Sciatic nerve (tissue), 2 donors: ENCODE results near the gene ASCC2. TPM values are rescaled to one million over a fixed set of nuclear protein-coding genes. Genes with fewer than 3 reads are reported as not detected.

Source experiments
- ATAC-seq: fragments of 200-7000 bp; cut with Tn5 transposase; one replicate; pipeline ENCODE4 v1.9.1; 2020; ENCODE audit warnings: mild to moderate bottlenecking, moderate library complexity
- DNase-seq: peaks from one replicate; pipeline ENCODE4 v3.0.0-alpha.2; 2020; ENCODE audit warnings: low spot score
- intact Hi-C: fragments of 100-400 bp; cut with DNase I; formaldehyde crosslinking; loops from one replicate; pipeline ENCODE4 v1.14.2; 2022
- total RNA-seq: library from RNA; stranded (reverse); fragmentation: NEBNext Ultra II Directional; extraction: Animal tissue kit (Norgen Biotek cat#: 25700); gene quantifications from one replicate; pipeline ENCODE4 v1.2.1, GENCODE V29; 2021
- donor health status: DM: no; HTN: no; CAD: no.
- donor health status: DM: no; HTN: no; CAD: no.

Gene ASCC2
- total RNA-seq, 1 donor from 2014 or later, result 47.1 TPM

DNA sequence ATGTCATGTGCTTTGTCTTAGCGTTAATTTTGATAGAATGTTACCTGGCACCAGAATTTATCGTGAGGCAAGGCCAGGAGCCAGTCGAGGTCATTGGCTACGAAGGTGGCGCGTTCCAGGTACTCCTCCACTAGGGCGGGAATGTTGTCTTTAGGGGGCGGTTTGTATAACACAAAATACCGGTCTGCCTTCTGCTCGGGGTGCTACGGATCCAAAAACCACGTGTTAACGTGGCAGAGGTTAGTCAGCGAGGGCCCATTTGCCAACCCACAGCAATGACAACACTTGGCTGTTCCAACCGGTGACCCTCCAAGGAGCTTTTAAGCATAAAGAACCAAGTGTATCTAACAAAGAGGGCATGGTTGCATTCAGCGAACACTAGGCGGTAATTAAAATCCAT is 12.5 kb downstream of the ASCC2 start:
- ATAC-seq, result no peak
- intact Hi-C loops, result no loop called here
- no peak for DNase-seq

GRCh38 chr22:29824677-29825076 is 13.4 kb downstream of the ASCC2 start:
- intact Hi-C loops, result no loop called here
- no peak for DNase-seq
- peak; percentile 56 for ATAC-seq

DNA sequence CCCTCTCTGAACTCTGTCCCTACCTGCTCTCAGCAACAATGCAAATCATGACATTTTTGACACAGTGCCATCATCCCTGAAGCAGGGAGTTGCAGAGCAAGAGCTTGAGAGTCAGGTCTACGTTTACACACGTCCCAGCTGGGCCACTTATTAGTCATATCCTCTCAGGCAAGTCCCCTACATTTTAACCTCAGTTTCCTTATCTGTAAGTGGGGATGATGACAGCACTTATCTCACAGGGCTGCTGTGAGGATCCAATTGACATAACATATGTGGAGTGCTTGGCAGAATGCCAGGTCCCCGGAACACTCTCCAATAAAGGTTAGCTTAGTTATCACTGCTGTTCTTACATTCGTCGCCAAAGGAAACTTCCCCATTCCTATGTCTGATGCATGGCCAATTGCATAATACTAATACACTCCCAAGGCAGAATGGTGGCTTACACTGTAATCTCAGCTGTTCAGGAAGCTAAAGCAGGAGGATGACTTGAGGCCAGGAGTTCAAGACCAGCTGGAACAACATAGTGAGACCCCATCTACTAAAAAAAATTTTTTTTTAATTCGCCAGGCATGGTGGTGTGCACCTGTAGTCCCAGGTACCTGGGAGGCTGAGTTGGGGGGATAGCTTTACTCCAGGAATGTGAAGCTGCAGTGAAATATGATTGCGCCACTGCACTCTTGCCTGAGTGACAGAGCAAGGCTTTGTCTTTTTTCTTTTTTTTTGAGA is 16.6 kb downstream of the ASCC2 start:
- intact Hi-C loops, result no loop called here
- DNase-seq (peak; percentile 77), ATAC-seq (peak; percentile 74)

DNA sequence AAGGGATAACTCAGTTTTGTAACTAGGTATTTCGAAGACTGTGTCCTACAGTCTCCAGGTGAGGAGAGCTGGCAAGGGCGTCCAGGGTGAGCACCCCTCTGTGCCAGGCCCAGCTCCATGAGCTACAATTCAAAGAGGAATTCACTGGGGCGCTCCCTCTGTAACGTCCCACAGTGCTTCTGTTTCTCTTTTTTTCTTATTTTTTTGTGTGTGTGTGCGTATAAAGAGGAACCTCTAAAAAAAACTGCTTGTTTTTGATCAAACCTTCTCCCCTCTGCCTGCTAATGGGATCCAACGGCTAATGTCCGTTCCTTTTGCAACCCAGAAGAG is 17.1 kb downstream of the ASCC2 start:
- ATAC-seq (peak; percentile 47), DNase-seq (no peak)
- intact Hi-C loops, result no loop called here

- DNase-seq, result no peak
- no peak for ATAC-seq
- intact Hi-C loops, result no loop called here
Observed at GRCh38 chr22:29819501-29819900, 18.6 kb downstream of the ASCC2 start.

GRCh38 chr22:29817724-29818123 is 20.4 kb downstream of the ASCC2 start:
- ATAC-seq (no peak), DNase-seq (no peak)
- intact Hi-C loops, result no loop called here

DNA sequence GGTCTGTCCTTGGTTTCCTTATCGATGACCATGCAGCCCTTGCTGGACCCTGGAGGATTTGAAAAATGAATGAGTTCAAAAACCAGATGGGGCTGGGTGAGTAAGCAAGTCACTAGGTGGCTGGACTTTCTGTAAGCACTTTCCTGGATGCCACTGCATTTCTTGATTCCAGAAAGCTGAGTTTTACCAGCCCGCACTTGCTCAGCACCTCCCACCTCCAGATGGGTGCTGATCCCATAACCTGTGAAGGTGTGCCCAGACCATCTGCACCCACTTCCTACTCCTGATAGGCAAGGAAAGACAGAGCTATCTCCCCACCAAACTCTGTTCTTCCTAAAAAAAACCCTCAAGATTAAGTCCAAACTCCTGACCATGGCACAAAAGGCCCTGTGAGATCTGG is 21.1 kb downstream of the ASCC2 start:
- ATAC-seq (no peak), DNase-seq (no peak)
- intact Hi-C loops, result no loop called here

DNA sequence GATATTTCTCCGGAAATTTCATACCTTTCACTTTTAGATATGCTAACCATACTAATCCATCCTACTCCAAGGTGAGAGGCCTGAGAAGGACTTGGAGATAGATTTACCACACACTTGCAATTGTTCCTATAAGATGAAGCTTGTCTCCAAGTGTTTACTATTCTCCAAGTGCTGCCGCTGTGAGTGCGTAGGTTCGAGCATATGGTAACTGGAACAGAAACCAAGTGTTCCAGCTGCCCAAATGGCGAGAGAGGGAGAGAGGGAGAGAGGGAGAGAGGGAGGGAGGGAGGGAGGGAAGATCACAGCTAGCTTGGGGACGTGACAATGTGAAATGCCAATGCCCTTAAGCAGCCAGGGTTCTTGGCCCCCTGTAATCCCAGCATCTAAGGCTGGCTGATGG is 21.5 kb downstream of the ASCC2 start:
- intact Hi-C loops, result no loop called here
- ATAC-seq, result no peak
- DNase-seq, result no peak

- ATAC-seq (peak; percentile 69), DNase-seq (no peak)
- intact Hi-C loops, result no loop called here
Observed at GRCh38 chr22:29816128-29816527, 21.9 kb downstream of the ASCC2 start.

- intact Hi-C loops, result no loop called here
- DNase-seq (no peak), ATAC-seq (peak; percentile 44)
Observed at GRCh38 chr22:29815580-29815979, 22.5 kb downstream of the ASCC2 start.

- intact Hi-C loops, result no loop called here
- no peak for ATAC-seq
- no peak for DNase-seq
Observed at GRCh38 chr22:29814003-29814402, 24.1 kb downstream of the ASCC2 start.

GRCh38 chr22:29813563-29813962 is 24.5 kb downstream of the ASCC2 start:
- DNase-seq (no peak), ATAC-seq (no peak)
- intact Hi-C loops, result no loop called here

DNA sequence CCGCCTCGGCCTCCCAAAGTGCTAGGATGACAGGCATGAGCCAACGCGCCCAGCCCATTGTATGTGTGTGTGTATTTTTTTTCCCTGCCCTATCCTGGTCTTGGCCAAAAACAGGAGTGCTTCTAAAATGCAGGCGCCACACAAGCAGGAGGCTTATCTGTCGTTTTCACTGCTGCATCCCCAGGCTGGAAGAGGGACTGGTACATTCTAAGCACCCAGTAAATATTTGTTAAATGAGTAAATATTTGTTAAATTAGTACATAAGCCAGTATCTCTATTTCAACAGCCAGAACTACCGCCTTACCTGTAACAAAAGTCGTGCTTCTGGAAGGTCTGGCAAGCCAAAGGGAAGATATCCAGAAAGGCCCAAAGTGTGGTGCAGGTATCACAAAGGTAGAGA is 24.9 kb downstream of the ASCC2 start:
- no peak for DNase-seq
- intact Hi-C loops, result no loop called here
- ATAC-seq, result no peak

- ATAC-seq (peak; percentile 41), DNase-seq (no peak)
- intact Hi-C loops, result loop anchor here (2.0 kb wide), 1 partner anchor 47 kb away; no protein-coding TSS in a partner anchor
Observed at GRCh38 chr22:29811377-29811776, 26.7 kb downstream of the ASCC2 start.

DNA sequence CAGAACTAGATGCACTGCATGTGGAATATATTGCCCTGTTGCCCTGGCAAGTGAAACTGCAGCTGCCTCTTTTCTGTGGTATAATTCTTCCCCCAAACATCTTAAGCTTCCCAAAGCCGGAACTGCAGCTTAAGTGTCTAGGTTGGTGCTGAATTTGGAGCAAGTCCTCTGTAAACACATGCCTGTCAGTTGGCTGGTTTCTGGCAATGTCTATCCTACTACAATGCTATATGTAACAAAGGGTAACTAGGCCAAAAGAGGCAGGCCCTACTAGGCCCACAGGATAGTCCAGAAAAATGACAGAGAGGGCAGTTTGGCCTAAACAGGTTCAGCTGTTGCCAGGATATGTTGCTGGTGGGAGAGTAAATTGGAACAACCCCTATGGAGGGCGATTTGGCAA is 27.9 kb downstream of the ASCC2 start:
- DNase-seq (no peak), ATAC-seq (no peak)
- intact Hi-C loops, result loop anchor here (2.0 kb wide), 1 partner anchor 49 kb away; no protein-coding TSS in a partner anchor

DNA sequence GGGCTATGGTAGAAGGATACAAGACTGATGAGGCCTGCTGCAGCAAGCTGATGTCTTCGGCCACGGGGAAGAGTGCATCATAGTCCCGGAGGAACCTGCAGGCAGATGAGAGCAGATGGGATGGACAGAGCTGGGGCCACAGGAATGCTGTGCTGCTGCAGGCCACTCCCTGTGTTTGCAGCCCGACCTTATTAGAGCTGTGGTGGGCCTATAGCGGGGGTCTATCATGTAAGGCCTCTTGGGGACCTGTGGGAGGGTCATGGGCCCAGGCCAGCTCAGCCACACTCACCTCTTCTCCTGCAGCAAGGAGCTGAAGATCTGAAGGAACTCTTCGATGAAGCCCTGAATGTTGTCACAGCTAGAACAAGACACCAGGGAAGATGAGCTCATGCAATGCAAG is 31.9 kb downstream of the ASCC2 start:
- DNase-seq, result no peak
- intact Hi-C loops, result no loop called here
- no peak for ATAC-seq

DNA sequence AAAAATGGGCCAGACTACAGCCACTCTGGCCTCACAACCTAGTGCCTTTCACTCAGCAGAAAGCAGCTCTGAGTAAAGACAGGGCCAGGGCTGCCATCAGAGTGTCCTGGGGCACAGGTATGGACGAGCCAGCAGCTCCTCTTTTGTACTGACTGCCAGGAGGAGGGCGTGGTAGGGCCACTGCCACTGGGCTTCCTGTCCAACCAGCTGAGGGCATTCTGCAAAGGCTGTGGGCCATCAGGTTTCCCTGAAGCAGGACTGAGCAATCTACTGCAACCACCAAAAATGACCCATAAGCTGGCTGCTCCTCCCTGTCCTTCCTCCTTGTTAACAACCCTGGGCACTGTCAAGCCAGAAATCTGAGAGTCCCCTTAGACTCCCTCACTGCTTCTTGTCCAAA is 33.1 kb downstream of the ASCC2 start:
- DNase-seq, result no peak
- no peak for ATAC-seq
- intact Hi-C loops, result no loop called here

- intact Hi-C loops, result no loop called here
- no peak for ATAC-seq
- no peak for DNase-seq
Observed at GRCh38 chr22:29803190-29803589, 34.9 kb downstream of the ASCC2 start.

DNA sequence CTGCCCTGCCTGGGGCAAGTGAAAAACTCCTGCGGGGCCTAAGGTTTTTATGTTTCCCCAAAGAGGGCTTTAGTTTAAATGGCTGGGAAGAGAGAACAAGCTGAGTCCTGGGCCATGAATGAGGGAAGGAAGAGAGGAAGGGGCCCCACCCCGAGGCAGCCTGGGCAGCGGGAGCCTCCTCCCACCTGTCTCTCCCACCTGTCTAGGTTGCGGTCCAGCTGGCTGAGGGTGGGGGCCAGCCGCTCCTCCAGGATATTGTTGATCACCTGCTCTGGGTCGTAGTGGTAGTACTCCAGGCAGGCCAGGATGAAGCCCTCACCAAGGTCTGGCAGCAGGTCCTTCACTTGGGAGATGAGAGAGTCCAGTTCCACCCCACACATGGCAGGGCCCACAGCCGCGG is 36.3 kb downstream of the ASCC2 start:
- ATAC-seq, result no peak
- intact Hi-C loops, result no loop called here

GRCh38 chr22:29801153-29801552 is 36.9 kb downstream of the ASCC2 start:
- ATAC-seq (no peak), DNase-seq (no peak)
- intact Hi-C loops, result no loop called here

More for the DNA sequence above, 36.3 kb downstream of the ASCC2 start:
- no peak for DNase-seq

- peak; percentile 95 for ATAC-seq
- intact Hi-C loops, result no loop called here
- peak; percentile 84 for DNase-seq
Observed at GRCh38 chr22:29799217-29799680, 38.8 kb downstream of the ASCC2 start.
